Glutamatergic neuron (in vitro differentiated cells): ENCODE data around the gene BLM. TPM values are rescaled to one million over a fixed set of nuclear protein-coding genes. Genes with fewer than 3 reads are reported as not detected.

Source experiments
- DNase-seq: peaks from one replicate; pipeline ENCODE4 v3.0.0; 2022
- H3K27ac Mint-ChIP-seq: one replicate; pipeline ENCODE4 v1.8.0; 2020; ENCODE audit warnings: mild to moderate bottlenecking, mixed read lengths, inconsistent platforms; ENCODE audit not compliant: unreplicated experiment
- H3K27me3 Mint-ChIP-seq: one replicate; pipeline ENCODE4 v1.8.0; 2020; ENCODE audit warnings: mild to moderate bottlenecking, moderate library complexity, mixed read lengths, inconsistent platforms; ENCODE audit not compliant: unreplicated experiment
- H3K36me3 Mint-ChIP-seq: one replicate; pipeline ENCODE4 v1.8.0; 2020; ENCODE audit warnings: mild to moderate bottlenecking, mixed read lengths, inconsistent platforms; ENCODE audit not compliant: unreplicated experiment
- H3K4me1 Mint-ChIP-seq: one replicate; pipeline ENCODE4 v1.8.0; 2020; ENCODE audit warnings: mild to moderate bottlenecking, low read depth, mixed read lengths, inconsistent platforms; ENCODE audit not compliant: unreplicated experiment
- H3K4me3 Mint-ChIP-seq: one replicate; pipeline ENCODE4 v1.8.0; 2020; ENCODE audit warnings: mild to moderate bottlenecking, mixed read lengths, inconsistent platforms; ENCODE audit not compliant: unreplicated experiment
- H3K9me3 Mint-ChIP-seq: one replicate; pipeline ENCODE4 v1.8.0; 2020; ENCODE audit warnings: mild to moderate bottlenecking, moderate library complexity, mixed read lengths, inconsistent platforms; ENCODE audit not compliant: unreplicated experiment
- total RNA-seq: library from RNA; stranded (reverse); fragmentation: NEBNext Ultra II Directional; extraction: Animal tissue kit (Norgen Biotek cat#: 25700); gene quantifications from one replicate; pipeline ENCODE4 v1.2.1, GENCODE V29; 2021; ENCODE audit not compliant: unreplicated experiment
- TF ChIP-seq, protein P1 (sequence below): fragments of 200-600 bp; sonication (generic); IDR thresholded peaks from one replicate; pipeline ENCODE4 v1.5.0; 2021; ENCODE audit not compliant: partially characterized antibody, unreplicated experiment

The BLM gene
- total RNA-seq, 1 donor from 2014 or later, result 5.4 TPM

- Mint-ChIP-seq H3K27ac (no peak overlapping the region), H3K27me3 (peaks cover 3% of the 10 kb centered on the region), H3K9me3 (no peaks in the 10 kb centered on the region), H3K4me1 (no peaks in the 10 kb centered on the region), H3K4me3 (no peak overlapping the region), H3K36me3 (no peaks in the 10 kb centered on the region)
- TF ChIP-seq, protein P1, sequence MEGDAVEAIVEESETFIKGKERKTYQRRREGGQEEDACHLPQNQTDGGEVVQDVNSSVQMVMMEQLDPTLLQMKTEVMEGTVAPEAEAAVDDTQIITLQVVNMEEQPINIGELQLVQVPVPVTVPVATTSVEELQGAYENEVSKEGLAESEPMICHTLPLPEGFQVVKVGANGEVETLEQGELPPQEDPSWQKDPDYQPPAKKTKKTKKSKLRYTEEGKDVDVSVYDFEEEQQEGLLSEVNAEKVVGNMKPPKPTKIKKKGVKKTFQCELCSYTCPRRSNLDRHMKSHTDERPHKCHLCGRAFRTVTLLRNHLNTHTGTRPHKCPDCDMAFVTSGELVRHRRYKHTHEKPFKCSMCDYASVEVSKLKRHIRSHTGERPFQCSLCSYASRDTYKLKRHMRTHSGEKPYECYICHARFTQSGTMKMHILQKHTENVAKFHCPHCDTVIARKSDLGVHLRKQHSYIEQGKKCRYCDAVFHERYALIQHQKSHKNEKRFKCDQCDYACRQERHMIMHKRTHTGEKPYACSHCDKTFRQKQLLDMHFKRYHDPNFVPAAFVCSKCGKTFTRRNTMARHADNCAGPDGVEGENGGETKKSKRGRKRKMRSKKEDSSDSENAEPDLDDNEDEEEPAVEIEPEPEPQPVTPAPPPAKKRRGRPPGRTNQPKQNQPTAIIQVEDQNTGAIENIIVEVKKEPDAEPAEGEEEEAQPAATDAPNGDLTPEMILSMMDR, result no peak
- DNase-seq, result no peak
Observed at GRCh38 chr15:90782442-90782841, 65.3 kb downstream of the BLM start.

DNA sequence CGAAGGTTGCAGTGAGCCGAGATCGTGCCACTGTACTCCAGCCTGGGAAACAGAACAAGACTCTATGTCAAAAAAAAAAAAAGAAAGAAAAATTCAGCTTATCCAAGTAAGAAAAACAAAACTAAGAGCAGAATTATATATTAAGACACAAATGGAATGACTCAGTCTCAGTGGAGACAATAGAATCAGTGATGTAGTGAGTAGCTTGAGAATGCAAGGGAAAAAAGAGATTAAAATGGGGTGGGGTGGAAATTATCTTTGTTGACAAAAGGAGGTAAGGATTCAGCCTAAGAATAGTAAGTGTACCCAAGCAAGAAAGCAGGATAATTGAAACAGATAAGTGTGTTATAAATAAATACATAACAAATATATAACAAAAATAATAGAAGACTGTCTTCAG lies 70.7 kb downstream of the BLM start:
- H3K27ac Mint-ChIP-seq, result no peak overlapping the region
- no peaks in the 10 kb centered on the region for H3K9me3 Mint-ChIP-seq
- TF ChIP-seq, protein P1, result no peak
- no peak overlapping the region for H3K4me3 Mint-ChIP-seq
- H3K4me1 Mint-ChIP-seq, result no peaks in the 10 kb centered on the region
- no peaks in the 10 kb centered on the region for H3K36me3 Mint-ChIP-seq
- peaks cover 3% of the 10 kb centered on the region for H3K27me3 Mint-ChIP-seq
- DNase-seq, result no peak

GRCh38 chr15:90789462-90789861 lies 72.3 kb downstream of the BLM start:
- H3K27me3 Mint-ChIP-seq, result peaks cover 3% of the 10 kb centered on the region
- no peak for DNase-seq
- no peaks in the 10 kb centered on the region for H3K9me3 Mint-ChIP-seq
- no peak overlapping the region for H3K4me3 Mint-ChIP-seq
- H3K4me1 Mint-ChIP-seq, result no peaks in the 10 kb centered on the region
- no peak overlapping the region for H3K27ac Mint-ChIP-seq
- no peaks in the 10 kb centered on the region for H3K36me3 Mint-ChIP-seq
- TF ChIP-seq, protein P1, result no peak

- Mint-ChIP-seq H3K36me3 (no peaks in the 10 kb centered on the region), H3K9me3 (no peaks in the 10 kb centered on the region), H3K27ac (no peak overlapping the region), H3K4me3 (no peak overlapping the region), H3K27me3 (no peaks in the 10 kb centered on the region), H3K4me1 (no peaks in the 10 kb centered on the region)
- DNase-seq, result no peak
- TF ChIP-seq, protein P1, result no peak
Observed at GRCh38 chr15:90790057-90790456, 72.9 kb downstream of the BLM start.

GRCh38 chr15:90790561-90790960 lies 73.4 kb downstream of the BLM start:
- no peak for DNase-seq
- H3K9me3 Mint-ChIP-seq, result no peaks in the 10 kb centered on the region
- H3K27ac Mint-ChIP-seq, result no peak overlapping the region
- H3K27me3 Mint-ChIP-seq, result no peaks in the 10 kb centered on the region
- H3K36me3 Mint-ChIP-seq, result no peaks in the 10 kb centered on the region
- H3K4me3 Mint-ChIP-seq, result no peak overlapping the region
- H3K4me1 Mint-ChIP-seq, result peaks cover under 1% of the 10 kb centered on the region
- TF ChIP-seq, protein P1, result no peak
